HG02943 (cell line): ENCODE data around the gene KMT2C.
"Not testable (repeated sequence)": the region's sequence is repeated elsewhere in the genome, so short reads cannot be mapped to it uniquely, and the experiment has no call there.

Experiments
- ATAC-seq: cut with Tn5 transposase; IDR thresholded peaks from one replicate; pipeline ENCODE4 v1.9.1; 2021; ENCODE audit warnings: mild to moderate bottlenecking, low read depth, moderate library complexity; ENCODE audit not compliant: unreplicated experiment

The KMT2C gene

GRCh38 chr7:152406491-152406890 is 29.3 kb downstream of the KMT2C start:
- no peak for ATAC-seq

DNA sequence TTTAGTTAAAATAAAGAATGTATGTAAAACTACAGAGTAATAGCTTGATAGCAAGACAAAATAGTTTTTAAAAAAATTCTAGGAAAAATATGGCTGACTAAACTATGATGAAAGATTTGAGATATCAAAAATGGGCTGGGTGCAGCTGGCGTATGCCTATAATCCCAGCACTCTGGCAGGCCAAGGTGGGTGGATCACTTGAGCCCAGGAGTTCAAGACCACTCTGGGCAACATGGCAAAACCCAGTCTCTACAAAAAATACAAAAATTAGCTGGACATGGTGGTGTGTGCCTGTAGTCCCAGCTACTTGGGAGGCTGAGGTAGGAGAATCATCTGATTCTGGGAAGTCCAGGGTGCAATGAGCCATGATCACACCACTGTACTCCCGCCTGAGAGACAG is 29.8 kb downstream of the KMT2C start:
- not testable (repeated sequence) for ATAC-seq

- no peak for ATAC-seq
These were observed 32.1 kb downstream of the KMT2C start for GRCh38 chr7:152403726-152404125.

DNA sequence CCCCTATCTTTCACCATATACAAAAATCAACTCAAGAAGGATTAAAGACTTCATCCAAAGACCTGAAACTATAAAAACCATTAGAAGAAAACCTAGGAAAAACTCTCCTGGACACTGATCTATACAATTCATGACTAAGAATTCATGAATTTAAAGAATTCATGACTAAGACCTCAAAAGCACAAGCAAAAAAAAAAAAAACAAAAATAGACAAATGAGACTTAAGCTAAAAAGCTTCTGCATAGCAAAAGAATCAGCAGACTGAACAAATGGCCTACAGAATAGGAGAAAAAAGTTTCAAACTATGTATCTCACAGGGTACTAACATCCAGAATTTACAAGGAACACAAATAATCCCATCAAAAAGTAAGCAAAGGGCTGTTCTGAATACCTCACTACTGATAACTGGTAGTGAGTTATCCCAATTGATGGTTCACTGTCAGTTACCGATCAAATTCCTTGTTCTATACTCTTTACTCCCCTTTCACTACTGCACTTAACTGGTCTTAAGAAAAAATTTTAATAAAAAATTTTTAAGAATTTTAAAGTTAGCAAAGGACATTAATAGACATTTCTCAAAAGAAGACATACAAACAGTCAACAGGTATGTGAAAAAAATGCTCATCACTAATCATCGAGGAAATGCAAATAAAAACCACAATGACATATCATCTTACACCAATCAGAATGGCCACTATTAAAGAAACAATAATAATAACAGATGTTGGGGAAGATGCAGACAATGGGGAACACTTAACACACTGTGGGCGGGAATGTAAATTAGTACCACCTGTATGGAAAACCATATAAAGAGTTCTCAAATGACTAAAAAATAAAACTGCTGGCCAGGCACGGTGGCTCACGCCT is 33.2 kb downstream of the KMT2C start:
- no peak for ATAC-seq

DNA sequence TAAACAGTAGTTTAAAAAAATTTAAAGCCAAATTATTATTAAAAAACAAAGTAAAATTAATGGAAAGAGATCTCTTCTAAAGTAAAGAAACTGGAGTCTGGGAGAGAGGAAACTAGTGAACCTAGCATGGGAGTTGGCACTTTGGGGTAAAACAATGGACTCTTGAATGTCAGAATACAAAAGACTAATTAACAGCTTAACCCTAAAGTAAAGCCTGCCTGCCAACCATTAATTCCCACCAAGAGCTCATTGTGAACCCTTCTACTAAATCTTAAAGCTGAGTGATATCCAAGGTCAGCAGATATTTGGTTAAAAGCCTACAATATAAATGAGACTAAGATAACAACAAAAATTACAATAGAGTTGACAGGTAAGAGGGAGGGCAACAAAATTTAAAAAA is 36.5 kb downstream of the KMT2C start:
- no peak for ATAC-seq

- no peak for ATAC-seq
These were observed 40.7 kb downstream of the KMT2C start for GRCh38 chr7:152395112-152395511.

GRCh38 chr7:152394214-152394613 is 41.6 kb downstream of the KMT2C start:
- not testable (repeated sequence) for ATAC-seq

GRCh38 chr7:152392254-152392653 is 43.5 kb downstream of the KMT2C start:
- peak; percentile 59 for ATAC-seq

DNA sequence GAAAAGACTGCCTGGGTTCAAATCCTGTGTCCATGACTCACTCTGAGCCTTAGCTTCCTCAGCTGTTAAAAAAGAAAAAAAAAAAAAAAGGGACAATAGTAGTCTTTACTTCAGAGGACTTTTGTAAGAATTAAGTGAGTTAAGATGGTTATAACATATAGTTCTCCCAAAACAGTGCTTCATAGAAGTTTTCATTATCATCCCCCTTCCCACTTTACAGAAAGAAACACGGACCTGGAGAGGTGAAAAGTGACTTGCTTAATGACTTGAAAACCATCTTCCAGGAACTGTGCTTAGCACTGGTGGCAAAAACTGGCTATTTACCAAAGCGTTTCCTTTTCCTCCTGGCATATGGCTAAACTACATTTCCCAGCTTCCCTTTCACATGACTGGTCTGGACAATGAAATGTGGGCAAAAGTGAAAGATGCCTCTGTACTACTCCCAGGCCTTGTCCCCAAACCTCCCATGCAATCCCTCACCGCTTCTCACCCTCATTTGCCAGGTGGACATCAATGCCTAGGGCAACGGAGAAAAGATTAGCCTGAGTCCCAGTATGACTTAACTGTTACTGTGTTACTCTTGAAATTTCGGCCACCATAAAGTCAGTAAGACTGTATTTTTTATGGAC is 49.6 kb downstream of the KMT2C start:
- ATAC-seq: not testable (repeated sequence)

DNA sequence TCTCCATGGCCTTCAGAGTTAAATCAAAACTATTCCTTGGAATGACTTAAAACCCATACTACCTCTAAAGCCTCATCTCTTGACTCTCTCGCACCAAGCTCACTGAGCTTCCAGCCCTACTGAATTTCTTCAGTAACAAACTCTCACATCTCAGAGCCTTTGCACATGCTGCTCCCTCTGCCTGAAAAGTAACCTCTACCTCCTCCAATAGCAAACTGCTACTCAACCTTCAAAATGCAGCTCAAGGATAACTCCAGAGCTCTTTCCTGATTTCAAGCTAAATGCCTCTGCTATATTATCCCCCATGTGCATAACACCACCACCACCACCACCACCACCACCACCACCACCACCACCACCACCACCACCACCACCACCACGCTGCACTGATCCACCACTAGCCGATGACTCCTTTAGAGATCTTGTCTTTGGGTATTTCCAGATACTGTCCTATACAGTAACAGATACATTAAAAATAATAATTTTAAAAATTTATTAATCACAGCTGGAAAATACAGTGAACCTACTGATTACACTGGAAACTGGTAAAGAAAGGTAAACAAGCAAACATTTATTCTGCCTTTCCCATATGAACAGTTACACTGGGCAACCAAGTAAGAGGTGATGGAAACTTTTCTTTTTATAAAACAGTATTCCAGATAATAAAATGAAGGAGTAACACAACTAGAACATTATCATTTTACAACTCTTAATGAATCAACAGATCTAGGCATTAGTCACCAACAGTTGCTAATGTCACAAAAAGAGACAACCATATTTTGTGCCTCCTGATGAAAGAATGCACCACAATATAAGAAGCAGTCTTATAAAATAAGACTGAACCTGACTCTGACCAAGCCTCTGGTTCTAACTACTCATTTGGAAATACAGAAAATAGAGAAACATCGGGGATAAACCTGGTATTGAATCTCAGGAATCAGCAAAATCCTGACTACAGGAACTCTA is 51.3 kb downstream of the KMT2C start:
- not testable (repeated sequence) for ATAC-seq

DNA sequence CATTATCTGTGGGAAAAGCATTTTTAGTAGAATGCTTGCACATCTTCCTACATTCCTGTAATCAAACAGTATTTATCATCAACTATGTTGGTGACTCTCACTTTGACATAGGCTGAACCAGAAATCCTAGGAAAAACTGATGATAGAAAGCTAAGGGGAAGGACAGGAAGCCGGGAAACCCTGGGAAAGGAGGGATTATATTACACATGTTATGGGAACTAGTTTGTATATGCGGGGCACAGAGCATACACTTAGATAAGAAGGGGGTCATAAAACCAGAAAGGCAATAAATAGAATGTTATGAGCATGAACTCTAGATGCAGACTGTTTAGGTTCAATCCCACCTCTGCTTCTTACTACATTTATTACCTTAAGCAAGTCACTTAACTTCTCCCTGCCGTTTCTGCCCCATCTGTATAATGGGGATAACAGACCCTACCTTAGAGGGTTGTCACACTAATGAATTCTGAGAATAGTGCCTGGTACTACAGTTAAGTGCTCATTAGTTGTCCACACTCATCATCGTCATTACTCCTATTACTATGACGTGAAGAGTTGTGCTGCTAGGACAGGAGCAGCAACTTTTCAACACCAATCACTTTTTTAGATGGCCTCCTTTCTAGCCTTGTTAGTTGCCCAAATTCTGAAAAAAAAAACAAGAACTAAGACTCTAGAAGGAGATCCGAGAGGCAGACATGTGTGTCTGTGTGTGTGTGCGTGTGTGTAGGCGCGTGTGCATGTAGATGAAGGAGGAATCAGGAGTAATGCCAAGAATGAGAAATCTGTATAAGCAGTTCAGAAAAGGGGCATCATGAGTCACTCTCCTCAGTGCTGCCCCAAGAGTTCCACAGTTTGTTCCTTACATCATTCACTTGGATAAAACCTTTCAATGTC is 52.2 kb downstream of the KMT2C start:
- no peak for ATAC-seq

- no peak for ATAC-seq
These were observed 53.6 kb downstream of the KMT2C start for GRCh38 chr7:152382244-152382643.

GRCh38 chr7:152380931-152381578 is 54.7 kb downstream of the KMT2C start:
- not testable (repeated sequence) for ATAC-seq

DNA sequence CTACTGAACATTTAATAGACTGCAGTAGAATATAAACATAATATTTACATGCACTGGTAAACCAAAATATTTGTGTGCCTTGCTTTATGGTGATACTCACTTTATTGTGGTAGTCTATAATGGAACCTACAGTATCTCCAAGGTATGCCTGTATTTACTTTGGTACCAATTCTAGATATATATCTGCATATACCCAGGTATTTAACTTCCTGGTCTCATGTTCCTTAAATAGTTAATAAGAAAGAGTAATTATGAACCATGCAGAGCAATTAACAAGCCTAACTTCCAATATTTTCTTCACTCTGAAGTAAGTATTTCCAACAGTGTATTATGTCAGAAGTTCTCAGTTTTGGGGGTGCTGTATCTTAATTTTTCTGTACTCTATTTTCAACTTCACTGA is 57.3 kb downstream of the KMT2C start:
- not testable (repeated sequence) for ATAC-seq

DNA sequence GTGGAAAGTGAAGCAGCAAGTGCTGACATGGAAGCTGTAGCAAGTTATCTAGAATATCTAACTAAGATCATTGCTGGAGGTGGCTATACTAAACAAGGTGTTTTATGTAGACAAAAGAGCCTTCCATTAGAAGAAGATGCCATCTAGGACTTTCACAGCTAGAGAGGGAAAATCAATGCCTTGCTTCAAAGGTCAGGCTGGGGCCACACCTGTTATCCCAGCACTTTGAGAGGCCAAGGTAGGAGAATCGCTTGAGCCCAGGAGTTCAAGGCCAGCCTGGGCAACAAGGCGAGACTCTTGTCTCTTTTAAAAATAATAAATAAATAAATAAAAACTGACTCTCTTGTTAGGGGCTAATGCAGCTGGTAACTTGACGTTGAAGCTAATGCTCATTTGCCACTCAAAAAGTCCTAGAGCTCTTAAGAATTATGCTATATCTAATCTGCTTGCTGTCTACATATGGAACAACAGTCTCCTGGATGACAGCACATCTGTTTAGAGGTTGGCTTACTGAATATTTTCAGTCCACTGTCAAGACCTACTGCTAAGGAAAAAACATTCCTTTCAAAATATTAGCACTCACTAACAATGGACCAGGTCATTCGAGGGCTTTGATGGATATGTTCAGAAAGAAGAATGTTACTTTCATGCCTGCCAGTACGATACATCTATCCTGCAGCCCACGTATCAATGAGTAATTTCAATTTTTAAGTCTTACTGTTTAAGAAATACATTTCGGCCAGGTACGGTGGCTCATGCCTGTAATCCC is 58.9 kb downstream of the KMT2C start:
- ATAC-seq: not testable (repeated sequence)

DNA sequence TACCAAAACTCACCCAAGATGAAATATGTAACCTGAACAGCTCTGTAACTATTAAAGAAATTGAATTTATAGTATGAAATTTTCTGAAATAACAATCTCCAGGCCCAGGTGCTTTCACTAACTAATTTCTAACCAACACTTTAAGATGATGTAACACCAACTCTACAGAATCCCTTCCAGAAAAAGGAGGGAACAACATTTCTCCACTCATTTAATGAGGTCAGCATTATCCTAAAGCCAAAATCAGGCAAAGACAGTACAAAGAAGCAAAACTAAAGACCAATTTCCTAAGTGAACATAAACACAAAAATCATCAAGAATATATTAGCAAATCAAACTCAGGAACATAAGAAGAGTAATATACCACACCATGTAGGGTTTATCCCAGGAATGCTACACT is 65.5 kb downstream of the KMT2C start:
- ATAC-seq: no peak

- ATAC-seq: no peak
These were observed 66.3 kb downstream of the KMT2C start for GRCh38 chr7:152369518-152369917.

- ATAC-seq: no peak
These were observed 68.6 kb downstream of the KMT2C start for GRCh38 chr7:152367170-152367569.

DNA sequence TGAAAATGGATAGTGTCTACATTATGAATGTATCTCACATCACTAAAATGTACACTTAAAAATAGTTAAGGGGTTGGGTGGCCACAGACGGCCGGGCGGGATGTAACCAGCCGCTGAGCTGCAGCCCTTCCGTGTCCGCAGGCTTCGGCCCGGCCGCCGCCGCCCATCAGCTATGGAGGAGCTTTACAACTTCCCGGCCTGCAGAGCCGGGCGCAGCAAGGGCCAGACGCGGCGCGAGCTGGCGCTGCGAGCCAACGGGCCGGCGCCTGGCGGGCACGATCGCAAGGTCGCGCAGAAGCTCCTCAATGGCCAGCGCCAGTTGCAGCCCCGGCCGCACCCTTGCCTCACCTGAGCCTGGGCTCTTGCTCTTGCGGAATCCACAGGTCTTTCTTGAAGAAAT is 69.1 kb downstream of the KMT2C start:
- ATAC-seq: no peak
